Mesenchymal stem cell (in vitro differentiated cells and primary cell): ENCODE measurements around the gene AKT3.

ENCODE experiments used
- DNase-seq: peaks from one replicate; pipeline ENCODE4 v3.0.0-alpha.2; 2013
- H2AFZ ChIP-seq: one replicate; pipeline ENCODE4 v1.6.1; 2013; ENCODE audit warnings: low read depth, mild to moderate bottlenecking, control low read depth, inconsistent platforms, low read length, moderate library complexity
- H2AK5ac ChIP-seq: 2 replicates; pipeline ENCODE4 v1.6.1; 2013; ENCODE audit warnings: low read length, moderate library complexity, mild to moderate bottlenecking, inconsistent platforms; ENCODE audit not compliant: severe bottlenecking
- H2BK120ac ChIP-seq: one replicate; pipeline ENCODE4 v1.6.1; 2013; ENCODE audit warnings: low read depth, mild to moderate bottlenecking, inconsistent platforms, low read length, moderate library complexity
- H2BK12ac ChIP-seq, 2 experiments: one replicate each; pipeline ENCODE4 v1.6.1; 2013; ENCODE audit warnings: inconsistent platforms in 2 of 2, low read length in 2 of 2, mild to moderate bottlenecking in 2 of 2, moderate library complexity in 2 of 2, control low read depth in 1 of 2
- H2BK15ac ChIP-seq: one replicate; pipeline ENCODE4 v1.6.1; 2013; ENCODE audit warnings: mild to moderate bottlenecking, low read depth, inconsistent platforms; ENCODE audit not compliant: poor library complexity, severe bottlenecking
- H2BK5ac ChIP-seq: 2 replicates; pipeline ENCODE4 v1.6.1; 2013; ENCODE audit warnings: low read depth, mild to moderate bottlenecking, low read length, control low read depth, inconsistent platforms; ENCODE audit not compliant: poor library complexity, severe bottlenecking
- H3K14ac ChIP-seq, 2 experiments: one replicate each; pipeline ENCODE4 v1.6.1; 2013; ENCODE audit warnings: inconsistent platforms in 2 of 2, low read length in 2 of 2, control low read depth in 1 of 2, mild to moderate bottlenecking in 1 of 2, moderate library complexity in 1 of 2
- H3K18ac ChIP-seq, 2 experiments: one replicate each; pipeline ENCODE4 v1.6.1; 2013; ENCODE audit warnings: inconsistent platforms in 2 of 2, low read length in 2 of 2, control low read depth in 1 of 2, low read depth in 1 of 2, mild to moderate bottlenecking in 1 of 2
- H3K23ac ChIP-seq, 2 experiments: one replicate each; pipeline ENCODE4 v1.6.1; 2013; ENCODE audit warnings: inconsistent platforms in 2 of 2, low read length in 2 of 2, mild to moderate bottlenecking in 2 of 2, moderate library complexity in 2 of 2, control low read depth in 1 of 2
- H3K27ac ChIP-seq: 2 replicates; pipeline ENCODE4 v1.5.1; 2013; ENCODE audit warnings: mild to moderate bottlenecking, moderate library complexity, low read length, control low read depth, inconsistent platforms; ENCODE audit not compliant: poor library complexity, severe bottlenecking
- H3K27me3 ChIP-seq, 2 experiments: 2 replicates each; pipeline versions ENCODE4 v1.6.1 to v1.7.0; 2013; ENCODE audit warnings: low read length in 2 of 2, mild to moderate bottlenecking in 2 of 2, moderate library complexity in 2 of 2, control low read depth in 1 of 2, inconsistent platforms in 1 of 2; ENCODE audit not compliant: control insufficient read depth in 1 of 2, insufficient read depth in 1 of 2
- H3K36me3 ChIP-seq, 2 experiments: 2 replicates each; pipeline versions ENCODE4 v1.6.1 to v1.7.0; 2013; ENCODE audit warnings: low read length in 2 of 2, control low read depth in 1 of 2, inconsistent platforms in 1 of 2, low read depth in 1 of 2, mild to moderate bottlenecking in 1 of 2; ENCODE audit not compliant: insufficient read depth in 2 of 2, control insufficient read depth in 1 of 2
- H3K4ac ChIP-seq, 2 experiments: one replicate each; pipeline ENCODE4 v1.6.1; 2013; ENCODE audit warnings: inconsistent platforms in 2 of 2, low read length in 2 of 2, mild to moderate bottlenecking in 2 of 2, moderate library complexity in 2 of 2, control low read depth in 1 of 2, low read depth in 1 of 2
- H3K4me1 ChIP-seq: 2 replicates; pipeline ENCODE4 v1.6.1; 2013; ENCODE audit warnings: low read depth, low read length, control low read depth; ENCODE audit not compliant: control insufficient read depth, insufficient read depth
- H3K4me2 ChIP-seq: 2 replicates; pipeline ENCODE4 v1.6.1; 2013; ENCODE audit warnings: low read length, mild to moderate bottlenecking, inconsistent platforms; ENCODE audit not compliant: poor library complexity, severe bottlenecking
- H3K4me3 ChIP-seq, 2 experiments: 2 replicates each; pipeline versions ENCODE4 v1.5.1 to v1.7.0; 2013; ENCODE audit warnings: low read length in 2 of 2, mild to moderate bottlenecking in 2 of 2, control low read depth in 1 of 2, low read depth in 1 of 2; ENCODE audit not compliant: insufficient read depth in 1 of 2
- H3K79me1 ChIP-seq: replicated peaks from 2 replicates; pipeline ENCODE4 v1.6.1; 2013; ENCODE audit warnings: mild to moderate bottlenecking, control low read depth, low read length, inconsistent platforms; ENCODE audit not compliant: poor library complexity, severe bottlenecking
- H3K9ac ChIP-seq: 2 replicates; pipeline ENCODE4 v1.7.0; 2013; ENCODE audit warnings: mild to moderate bottlenecking, low read length, moderate library complexity
- H3K9me3 ChIP-seq: 2 replicates; pipeline ENCODE4 v1.7.0; 2013; ENCODE audit warnings: mild to moderate bottlenecking, low read length; ENCODE audit not compliant: control insufficient read depth
- H4K8ac ChIP-seq: one replicate; pipeline ENCODE4 v1.6.1; 2013; ENCODE audit warnings: inconsistent platforms, mild to moderate bottlenecking, low read length, moderate library complexity
- H4K91ac ChIP-seq: one replicate; pipeline ENCODE4 v1.6.1; 2013; ENCODE audit warnings: mild to moderate bottlenecking, low read length, inconsistent platforms
- WGBS: methylation state at CpG from one replicate; pipeline ENCODE4 v1.1.7; 2013; ENCODE audit warnings: mixed read lengths; 5-methylcytosine and 5-hydroxymethylcytosine counted together

The AKT3 gene

DNA sequence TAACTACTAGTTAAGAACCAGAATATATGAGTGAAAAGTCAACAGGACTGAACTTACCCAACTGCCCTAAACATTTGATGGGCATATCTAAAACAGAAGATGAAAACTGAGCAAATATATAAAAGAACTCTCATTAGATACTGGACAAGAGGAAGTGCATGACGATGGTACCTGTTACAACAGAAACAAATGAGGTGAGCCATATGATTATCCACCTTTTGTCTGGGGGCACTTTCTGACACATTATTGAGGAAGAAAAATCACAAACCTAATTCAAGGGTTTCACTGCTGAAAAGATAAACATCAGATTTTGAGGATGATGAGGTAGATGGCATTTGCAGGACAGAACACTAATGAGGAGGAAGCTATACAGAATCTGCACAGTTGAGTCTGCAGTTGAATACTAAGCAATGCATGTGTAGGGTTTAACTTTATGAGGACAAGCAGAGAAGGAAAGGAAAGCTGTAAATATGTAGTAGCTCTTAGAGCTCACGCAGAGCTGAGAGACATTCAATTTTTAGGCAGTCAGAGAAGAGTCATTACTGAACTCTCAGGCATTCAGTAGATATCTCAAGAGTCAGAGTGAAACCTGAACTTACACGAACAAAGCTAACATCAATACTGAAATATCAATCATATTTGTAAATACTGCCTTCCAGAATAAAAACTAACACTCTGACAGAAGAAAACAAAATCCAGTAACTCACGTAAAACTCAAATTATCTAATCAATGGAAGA is 262.1 kb downstream of the AKT3 start:
- Histone ChIP-seq H3K9ac (no peak overlapping the region), H3K4ac (no peak overlapping the region), H3K23ac (no peak overlapping the region), H3K4me1 (no peaks in the 10 kb centered on the region), H4K8ac (no peak overlapping the region), H3K79me1 (peaks cover 6% of the 10 kb centered on the region), H2BK12ac (no peak overlapping the region), H2AFZ (no peak overlapping the region), H3K9me3 (peaks cover 27% of the 10 kb centered on the region), H2BK120ac (no peak overlapping the region), H2AK5ac (no peak overlapping the region), H3K27ac (no peak overlapping the region), H2BK5ac (no peak overlapping the region), H3K36me3 (peaks cover 0 to 19% of the 10 kb centered on the region in 2 experiments), H3K27me3 (no peaks in the 10 kb centered on the region), H4K91ac (no peak overlapping the region), H3K14ac (no peak overlapping the region), H2BK15ac (no peak overlapping the region), H3K18ac (no peak overlapping the region), H3K4me2 (no peak overlapping the region), H3K4me3 (no peak overlapping the region)
- no peak for DNase-seq
- 90% methylated on average over 4 of the region's 4 CpGs for WGBS

DNA sequence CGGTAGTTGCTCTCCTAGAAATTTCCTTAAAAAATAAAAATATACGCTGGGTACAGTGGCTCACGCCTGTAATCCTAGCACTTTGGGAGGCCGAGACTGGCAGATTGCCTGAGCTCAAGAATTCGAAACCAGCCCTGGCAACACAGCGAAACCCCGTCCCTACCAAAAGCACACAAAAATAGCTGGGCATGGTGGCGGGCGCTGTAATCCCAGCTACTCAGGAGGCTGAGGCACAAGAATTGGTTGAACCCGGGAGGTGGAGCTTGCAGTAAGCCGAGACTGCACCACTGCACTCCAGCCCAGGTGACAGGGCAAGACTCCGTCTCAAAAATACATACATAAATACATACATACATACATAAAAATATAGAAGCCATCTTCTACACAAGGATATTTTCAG is 262.8 kb downstream of the AKT3 start:
- H3K23ac ChIP-seq: no peak overlapping the region
- no peak overlapping the region for H3K27ac ChIP-seq
- no peak overlapping the region for H3K4me3 ChIP-seq
- H2BK15ac ChIP-seq: no peak overlapping the region
- H2BK120ac ChIP-seq: no peak overlapping the region
- no peak overlapping the region for H2AK5ac ChIP-seq
- H3K4ac ChIP-seq: no peak overlapping the region
- H3K27me3 ChIP-seq: no peaks in the 10 kb centered on the region
- WGBS: 97% methylated on average over 10 of the region's 12 CpGs
- no peak overlapping the region for H2BK5ac ChIP-seq
- peaks cover 0 to 19% of the 10 kb centered on the region in 2 experiments for H3K36me3 ChIP-seq
- no peak overlapping the region for H3K18ac ChIP-seq
- H3K14ac ChIP-seq: no peak overlapping the region
- H3K4me1 ChIP-seq: no peaks in the 10 kb centered on the region
- H3K4me2 ChIP-seq: no peak overlapping the region
- H3K9ac ChIP-seq: no peak overlapping the region
- H2AFZ ChIP-seq: no peak overlapping the region
- DNase-seq: no peak
- H3K79me1 ChIP-seq: peaks cover 6% of the 10 kb centered on the region
- H3K9me3 ChIP-seq: peaks cover 30% of the 10 kb centered on the region
- no peak overlapping the region for H4K91ac ChIP-seq
- H2BK12ac ChIP-seq: no peak overlapping the region
- no peak overlapping the region for H4K8ac ChIP-seq

DNA sequence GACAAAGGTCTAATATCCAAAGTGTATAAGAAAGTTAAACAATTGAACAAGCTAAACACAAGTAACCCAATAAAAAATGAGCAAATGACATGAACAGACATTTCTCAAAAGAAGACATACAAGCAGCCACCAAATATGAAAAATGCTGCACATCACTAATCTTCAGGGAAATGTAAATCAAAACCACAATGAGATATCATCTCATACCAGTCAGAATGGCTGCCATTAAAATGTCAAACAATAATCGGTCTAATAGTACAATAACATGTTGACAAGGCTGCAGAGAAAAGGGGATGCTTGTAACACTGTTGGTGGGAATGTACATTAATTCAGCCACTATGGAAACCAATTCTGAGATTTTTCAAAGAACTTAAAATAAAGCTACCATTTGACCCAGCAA is 264.1 kb downstream of the AKT3 start:
- WGBS: no CpG with 5 or more reads among the region's 1 CpG
- Histone ChIP-seq H3K27ac (no peak overlapping the region), H2BK120ac (no peak overlapping the region), H4K8ac (no peak overlapping the region), H3K79me1 (peaks cover 9% of the 10 kb centered on the region), H3K4me3 (no peak overlapping the region), H2AK5ac (no peak overlapping the region), H2AFZ (no peak overlapping the region), H2BK15ac (no peak overlapping the region), H3K18ac (no peak overlapping the region), H2BK5ac (no peak overlapping the region), H3K9me3 (peaks cover 33% of the 10 kb centered on the region), H3K36me3 (peaks cover 2 to 19% of the 10 kb centered on the region in 2 experiments), H3K9ac (no peak overlapping the region), H3K4ac (no peak overlapping the region), H3K27me3 (no peaks in the 10 kb centered on the region), H3K4me1 (no peaks in the 10 kb centered on the region), H4K91ac (no peak overlapping the region), H3K14ac (no peak overlapping the region), H3K4me2 (no peak overlapping the region), H3K23ac (no peak overlapping the region), H2BK12ac (no peak overlapping the region)
- DNase-seq: no peak

DNA sequence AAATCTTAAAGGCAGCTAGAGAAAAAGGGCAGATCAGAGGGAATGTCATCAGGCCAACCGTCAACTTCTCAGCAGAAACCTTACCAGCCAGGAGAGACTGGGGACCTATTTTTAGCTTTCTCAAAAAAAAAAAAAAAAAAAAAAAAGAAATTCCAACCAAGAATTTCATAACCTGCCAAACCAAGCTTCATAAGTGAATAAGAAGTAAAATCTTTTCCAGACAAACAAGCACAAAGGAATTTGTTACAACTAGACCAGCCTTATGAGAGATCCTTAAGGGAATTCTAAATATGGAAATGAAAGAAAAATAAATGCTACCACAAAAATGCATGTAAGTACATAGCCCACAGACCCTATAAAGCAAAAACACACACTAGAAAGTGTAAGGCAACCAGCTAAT is 267.7 kb downstream of the AKT3 start:
- Histone ChIP-seq H2AFZ (no peak overlapping the region), H3K36me3 (peaks cover 9 to 17% of the 10 kb centered on the region in 2 experiments), H4K8ac (no peak overlapping the region), H3K79me1 (peaks cover 14% of the 10 kb centered on the region), H2BK12ac (no peak overlapping the region), H2BK5ac (no peak overlapping the region), H3K9ac (no peak overlapping the region), H3K27ac (no peak overlapping the region), H2AK5ac (no peak overlapping the region), H3K27me3 (no peaks in the 10 kb centered on the region), H3K4me3 (peak overlapping the region in 1 of 2 experiments; percentile 39), H3K14ac (no peak overlapping the region), H3K18ac (no peak overlapping the region), H3K9me3 (peaks cover 36% of the 10 kb centered on the region), H3K23ac (no peak overlapping the region), H2BK120ac (no peak overlapping the region), H3K4me2 (no peak overlapping the region), H2BK15ac (no peak overlapping the region), H3K4ac (no peak overlapping the region), H3K4me1 (peaks cover 2% of the 10 kb centered on the region), H4K91ac (no peak overlapping the region)
- WGBS: 50% methylated on average over 1 of the region's 1 CpG
- DNase-seq: peak; percentile 42
